ENCODE measurements around the gene CSNK1G3. TPM values are rescaled to one million over a fixed set of nuclear protein-coding genes. Genes with fewer than 3 reads are reported as not detected.
"Not testable (repeated sequence)": the region's sequence is repeated elsewhere in the genome, so short reads cannot be mapped to it uniquely, and the experiment has no call there.

The CSNK1G3 gene
- total RNA-seq, result 10 to 100 TPM; 55.5 to 78.3 TPM

- peak; percentile 98 for DNase-seq
- Histone ChIP-seq H3K9ac (ENCODE audit: low read depth in 2 of 2, low read length in 2 of 2) (peak within 1 kb of the TSS; percentile 76 to 96), H3K27ac (peak within 1 kb of the TSS; percentile 94), H3K4me3 (peak within 1 kb of the TSS; percentile 61), H3K9me3 (no peaks in the 10 kb centered on the region), H3K36me3 (no peaks in the 10 kb centered on the region), H3K4me1 (no peaks in the 10 kb centered on the region), H3K27me3 (no peaks in the 10 kb centered on the region)
- TF ChIP-seq, protein P1, sequence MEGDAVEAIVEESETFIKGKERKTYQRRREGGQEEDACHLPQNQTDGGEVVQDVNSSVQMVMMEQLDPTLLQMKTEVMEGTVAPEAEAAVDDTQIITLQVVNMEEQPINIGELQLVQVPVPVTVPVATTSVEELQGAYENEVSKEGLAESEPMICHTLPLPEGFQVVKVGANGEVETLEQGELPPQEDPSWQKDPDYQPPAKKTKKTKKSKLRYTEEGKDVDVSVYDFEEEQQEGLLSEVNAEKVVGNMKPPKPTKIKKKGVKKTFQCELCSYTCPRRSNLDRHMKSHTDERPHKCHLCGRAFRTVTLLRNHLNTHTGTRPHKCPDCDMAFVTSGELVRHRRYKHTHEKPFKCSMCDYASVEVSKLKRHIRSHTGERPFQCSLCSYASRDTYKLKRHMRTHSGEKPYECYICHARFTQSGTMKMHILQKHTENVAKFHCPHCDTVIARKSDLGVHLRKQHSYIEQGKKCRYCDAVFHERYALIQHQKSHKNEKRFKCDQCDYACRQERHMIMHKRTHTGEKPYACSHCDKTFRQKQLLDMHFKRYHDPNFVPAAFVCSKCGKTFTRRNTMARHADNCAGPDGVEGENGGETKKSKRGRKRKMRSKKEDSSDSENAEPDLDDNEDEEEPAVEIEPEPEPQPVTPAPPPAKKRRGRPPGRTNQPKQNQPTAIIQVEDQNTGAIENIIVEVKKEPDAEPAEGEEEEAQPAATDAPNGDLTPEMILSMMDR (IDR thresholded peaks at IDR 0.05), result no peak
- intact Hi-C loops (cut with DNase I), result loop anchor here (5.0 kb wide), 1 partner anchor 90 kb away; the partner anchor contains the start of gene CEP120
Measured at GRCh38 chr5:123511648-123512605, at the start of gene CSNK1G3. CSNK1G3 (plus strand) TSS chr5:123512177; CDS start chr5:123545664, 33,487 bp downstream.

- H3K9ac ChIP-seq (ENCODE audit: low read depth in 2 of 2, low read length in 2 of 2); H3K27ac ChIP-seq; H3K9me3 ChIP-seq; H3K4me1 ChIP-seq; intact Hi-C loops (cut with DNase I); DNase-seq; H3K4me3 ChIP-seq; H3K36me3 ChIP-seq; H3K27me3 ChIP-seq: not testable (repeated sequence)
Measured at GRCh38 chr5:123466839-123467238, 45.1 kb upstream of the CSNK1G3 start.

DNA sequence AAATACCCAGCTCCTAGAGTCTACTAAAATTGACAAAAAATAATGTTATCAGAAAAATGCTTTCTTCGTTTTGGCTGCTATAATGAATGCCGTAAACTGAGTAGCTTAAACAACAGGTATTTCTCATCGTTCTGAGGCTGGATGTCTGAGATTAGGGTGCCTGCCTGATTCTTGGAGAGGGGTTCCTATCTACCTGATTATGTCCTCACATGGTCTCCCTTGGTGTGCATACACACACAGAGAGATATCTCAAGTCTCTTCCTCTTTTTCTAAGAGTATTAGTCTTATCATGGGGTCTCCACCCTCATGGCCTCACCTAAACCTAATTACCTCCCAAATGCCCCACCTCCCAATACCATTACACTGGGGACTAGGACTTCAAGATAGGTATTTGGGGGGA, 40.6 kb upstream of the CSNK1G3 start:
- no peaks in the 10 kb centered on the region for H3K9me3 ChIP-seq
- no peak for DNase-seq
- no peak overlapping the region for H3K9ac ChIP-seq (ENCODE audit: low read depth in 2 of 2, low read length in 2 of 2)
- H3K27me3 ChIP-seq, result no peaks in the 10 kb centered on the region
- no peaks in the 10 kb centered on the region for H3K4me1 ChIP-seq
- intact Hi-C loops (cut with DNase I), result no loop called here
- H3K36me3 ChIP-seq, result no peaks in the 10 kb centered on the region
- H3K27ac ChIP-seq, result no peak overlapping the region
- H3K4me3 ChIP-seq, result no peak overlapping the region
- TF ChIP-seq, protein P1 (IDR thresholded peaks at IDR 0.05), result no peak

- no peak overlapping the region for H3K27ac ChIP-seq
- H3K4me1 ChIP-seq, result no peaks in the 10 kb centered on the region
- H3K4me3 ChIP-seq, result no peak overlapping the region
- intact Hi-C loops (cut with DNase I), result no loop called here
- H3K9ac ChIP-seq (ENCODE audit: low read depth in 2 of 2, low read length in 2 of 2), result no peak overlapping the region
- no peak for DNase-seq
- no peaks in the 10 kb centered on the region for H3K36me3 ChIP-seq
- H3K9me3 ChIP-seq, result no peaks in the 10 kb centered on the region
- no peaks in the 10 kb centered on the region for H3K27me3 ChIP-seq
- TF ChIP-seq, protein P1 (IDR thresholded peaks at IDR 0.05), result no peak
Measured at GRCh38 chr5:123472150-123472924, 39.6 kb upstream of the CSNK1G3 start.

DNA sequence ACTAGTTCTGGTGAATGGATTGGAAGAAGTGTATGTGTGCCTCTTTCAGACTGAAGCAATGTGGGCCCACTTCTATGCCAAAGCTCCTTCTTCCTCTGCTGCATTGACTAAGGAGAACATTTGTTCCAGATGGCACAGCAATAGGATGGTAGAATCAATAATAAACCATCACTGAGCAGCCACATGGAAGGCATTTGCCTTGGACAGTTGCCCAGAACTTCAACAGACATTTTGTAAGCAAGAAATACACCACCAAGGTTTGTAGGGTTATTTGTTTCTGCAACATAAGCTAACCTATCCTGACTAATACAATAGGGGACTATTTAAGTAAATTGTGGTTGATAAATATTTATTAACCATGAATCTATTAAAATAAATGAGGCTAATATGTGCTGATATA, 37.7 kb upstream of the CSNK1G3 start:
- Histone ChIP-seq H3K27me3 (no peaks in the 10 kb centered on the region), H3K4me3 (no peak overlapping the region), H3K9ac (ENCODE audit: low read depth in 2 of 2, low read length in 2 of 2) (no peak overlapping the region), H3K36me3 (no peaks in the 10 kb centered on the region), H3K27ac (no peak overlapping the region), H3K4me1 (no peaks in the 10 kb centered on the region), H3K9me3 (no peaks in the 10 kb centered on the region)
- no peak for DNase-seq
- intact Hi-C loops (cut with DNase I), result no loop called here
- TF ChIP-seq, protein P1 (IDR thresholded peaks at IDR 0.05), result no peak

All from colonic mucosa (tissue), 4 donors.